GM18507 (cell line): ENCODE results near the gene OPTC.

ENCODE experiments used
- DNase-seq: peaks from one replicate; pipeline ENCODE4 v3.0.0; 2011; ENCODE audit warnings: low read depth; ENCODE audit not compliant: insufficient read length; ENCODE audit errors: extremely low spot score
- FAIRE-seq: peaks from 2 replicates; lab custom pipeline; 2011; peaks lifted over from hg19 to GRCh38; lab: Jason Lieb, UNC

The OPTC gene

DNA sequence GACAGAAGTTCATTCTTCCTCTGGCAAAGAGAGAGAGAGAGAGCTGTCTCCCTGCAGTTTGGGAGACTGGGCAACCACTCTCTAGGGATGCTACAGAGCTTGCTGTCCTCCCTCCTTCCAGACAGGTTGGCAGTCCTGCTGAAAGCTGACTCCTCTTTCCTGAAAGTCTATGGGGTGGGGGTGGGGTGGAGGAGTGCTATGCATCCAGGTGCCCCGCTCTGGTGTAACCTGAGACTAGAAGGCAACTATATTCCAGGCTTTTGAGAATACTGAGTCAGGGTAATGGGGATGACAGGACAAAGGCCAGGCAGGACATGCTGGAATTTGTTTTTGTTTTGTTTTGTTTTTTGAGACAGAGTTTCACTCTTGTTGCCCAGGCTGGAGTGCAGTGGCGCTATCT lies 55.4 kb downstream of the OPTC start:
- no peak for DNase-seq
- FAIRE-seq = no peak

DNA sequence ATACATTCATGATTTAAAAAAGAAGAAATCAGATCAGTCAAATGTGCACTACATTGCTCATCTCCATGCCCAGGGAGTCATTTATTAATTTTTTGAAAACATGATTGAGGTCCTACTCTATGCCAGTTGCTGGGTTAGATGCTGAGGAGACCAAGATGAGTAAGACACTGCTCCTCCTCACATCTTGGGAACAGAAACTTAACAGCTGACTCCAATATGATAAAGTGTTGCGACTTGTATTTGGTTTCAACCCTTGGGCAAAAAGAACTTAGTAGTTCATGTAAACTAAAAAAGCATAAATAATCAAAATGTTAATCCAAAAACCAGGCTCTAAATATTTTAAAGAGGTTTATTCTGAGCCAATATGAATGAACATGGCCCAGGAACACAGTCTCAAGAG lies 56.9 kb downstream of the OPTC start:
- FAIRE-seq = no peak
- DNase-seq = no peak

DNA sequence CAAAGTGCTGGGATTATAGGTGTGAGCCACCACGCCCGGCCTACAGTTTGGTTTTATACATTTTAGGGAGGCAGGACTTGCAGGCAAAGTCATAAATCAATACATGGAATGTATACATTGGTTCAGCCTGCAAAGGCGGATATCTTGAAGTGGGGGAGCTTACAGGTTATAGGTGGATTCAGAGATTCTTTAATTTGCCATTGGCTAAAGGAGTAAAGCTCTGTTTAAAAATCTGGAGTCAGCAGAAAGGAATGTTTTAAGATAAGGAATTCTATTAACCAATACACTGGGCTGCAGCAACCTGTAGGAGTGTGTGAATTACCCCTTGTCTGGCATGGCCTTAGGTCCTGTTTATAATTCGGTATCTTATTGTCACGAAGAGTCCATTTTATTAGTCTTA lies 57.6 kb downstream of the OPTC start:
- DNase-seq (no peak), FAIRE-seq (no peak)

DNA sequence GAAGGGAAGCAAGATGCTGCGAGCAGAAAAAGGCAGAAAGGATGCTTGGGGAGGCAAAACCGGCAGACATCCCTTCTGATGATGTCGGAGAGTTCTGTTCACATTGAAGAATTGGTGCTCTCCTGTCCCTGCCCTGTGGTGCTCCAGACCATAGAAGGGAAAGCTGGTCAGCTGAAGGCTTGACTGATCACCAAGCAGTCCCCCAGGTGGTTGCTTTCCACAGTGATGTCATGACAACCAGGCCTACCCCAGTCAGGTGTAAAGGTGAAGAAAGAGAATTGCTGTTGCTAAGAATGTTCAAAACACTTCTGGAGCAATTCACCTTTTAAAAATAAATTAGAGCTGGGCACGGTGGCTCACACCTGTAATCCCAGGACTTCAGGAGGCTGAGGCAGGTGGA lies 59.5 kb downstream of the OPTC start:
- FAIRE-seq (no peak), DNase-seq (no peak)

DNA sequence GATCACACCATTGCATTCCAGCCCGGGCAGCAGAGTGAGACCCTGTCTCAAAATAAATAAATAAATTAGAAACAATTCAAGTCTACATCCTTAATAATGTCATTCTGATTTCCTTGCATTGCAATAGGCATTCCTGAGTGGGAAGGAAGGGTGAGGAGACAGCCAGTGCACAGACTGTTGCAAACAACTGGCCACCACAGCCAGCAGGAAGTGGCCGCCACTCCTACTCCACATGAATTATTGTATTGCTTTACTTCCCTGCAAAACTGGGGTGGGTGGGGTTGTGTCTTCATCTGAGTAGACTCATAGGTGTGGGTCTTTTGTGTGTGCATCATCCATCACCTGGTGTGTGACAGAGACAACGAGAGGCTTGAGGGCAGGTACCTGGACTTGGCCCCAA lies 60.1 kb downstream of the OPTC start:
- DNase-seq = no peak
- FAIRE-seq = no peak

DNA sequence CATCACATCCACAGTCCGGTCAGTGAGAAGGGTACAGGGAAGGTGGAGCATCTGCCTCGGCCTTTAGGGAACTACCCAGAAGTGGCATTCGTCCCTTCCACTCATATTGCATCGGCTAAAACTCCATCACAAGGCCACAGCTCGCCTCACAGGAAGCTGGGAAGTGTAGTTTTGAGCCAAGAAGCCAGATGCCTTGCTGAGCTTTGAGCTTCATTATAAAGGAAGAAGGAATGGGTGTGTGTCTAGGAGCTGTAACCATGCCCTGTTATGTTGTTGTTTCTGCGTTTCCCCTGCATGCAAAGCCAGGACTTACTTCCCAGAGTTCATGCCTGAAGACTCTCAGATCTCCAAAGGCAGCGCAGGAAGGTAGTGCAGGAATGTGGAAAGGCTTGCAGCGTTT lies 61.1 kb downstream of the OPTC start:
- DNase-seq (no peak), FAIRE-seq (no peak)

DNA sequence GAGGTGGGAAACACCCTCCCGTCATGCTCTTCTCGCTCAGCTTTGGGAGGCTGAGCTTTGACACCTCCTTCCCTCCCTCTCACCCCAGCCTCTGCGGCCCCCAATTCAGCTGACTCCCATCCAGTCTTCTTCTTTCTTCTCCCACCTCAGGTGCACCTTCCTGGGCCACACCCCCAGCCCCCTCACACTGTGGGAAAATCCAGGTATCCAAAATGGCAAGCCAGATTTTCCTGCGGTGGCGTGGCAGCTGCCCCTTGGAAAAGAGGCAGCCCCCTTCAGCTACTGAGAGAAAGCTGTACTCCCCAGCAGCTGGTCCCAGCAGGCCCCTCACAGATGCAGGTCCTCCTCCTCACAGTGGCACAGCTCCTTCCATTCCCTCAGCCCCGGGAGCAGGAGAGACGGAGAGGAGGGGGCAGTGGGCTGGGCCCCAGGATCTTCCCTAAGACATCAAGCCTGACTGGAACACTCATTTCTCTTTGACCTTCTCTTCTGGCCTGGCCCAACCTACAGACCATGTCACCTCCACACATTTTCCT lies 61.6 kb downstream of the OPTC start:
- no peak for DNase-seq
- FAIRE-seq = no peak

DNA sequence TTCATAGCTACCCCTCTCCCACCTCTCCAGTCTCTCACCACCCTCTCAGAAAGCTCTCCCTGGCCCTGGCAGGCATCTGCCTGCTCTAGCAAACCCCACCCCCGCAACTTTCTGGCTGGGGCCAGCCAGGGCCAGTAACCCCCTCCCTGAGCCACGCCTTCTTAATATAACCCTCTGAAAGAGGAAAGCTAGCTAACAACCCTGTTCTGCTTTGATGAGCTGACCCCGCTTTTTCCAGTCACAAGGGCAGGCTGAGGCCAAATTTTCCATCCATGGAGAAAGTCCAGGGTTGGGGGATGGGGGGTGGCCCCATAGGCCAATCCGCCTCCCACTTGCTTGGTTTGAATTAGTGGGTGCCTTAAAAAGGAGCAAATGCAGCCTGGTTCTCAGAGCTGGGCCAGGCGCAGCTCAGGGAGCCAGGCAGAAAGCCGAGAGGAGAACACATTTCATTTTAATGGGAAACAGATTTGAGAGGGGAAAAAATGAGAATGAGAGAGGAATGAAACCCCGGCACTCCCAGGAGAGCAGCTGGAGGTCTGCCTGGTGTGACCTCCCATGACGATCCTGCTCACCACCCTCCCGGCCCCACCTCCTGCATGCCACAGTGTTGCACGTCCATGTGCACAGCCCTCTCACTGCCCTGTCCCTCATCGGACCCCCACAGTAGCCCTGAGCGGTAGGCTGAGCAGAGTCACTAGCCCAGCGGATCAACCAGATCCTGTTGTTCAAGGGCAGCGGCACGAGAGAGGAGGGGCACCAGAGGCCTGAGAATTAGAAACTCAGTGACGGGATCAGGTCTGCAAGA lies 62.3 kb downstream of the OPTC start:
- DNase-seq = no peak

DNA sequence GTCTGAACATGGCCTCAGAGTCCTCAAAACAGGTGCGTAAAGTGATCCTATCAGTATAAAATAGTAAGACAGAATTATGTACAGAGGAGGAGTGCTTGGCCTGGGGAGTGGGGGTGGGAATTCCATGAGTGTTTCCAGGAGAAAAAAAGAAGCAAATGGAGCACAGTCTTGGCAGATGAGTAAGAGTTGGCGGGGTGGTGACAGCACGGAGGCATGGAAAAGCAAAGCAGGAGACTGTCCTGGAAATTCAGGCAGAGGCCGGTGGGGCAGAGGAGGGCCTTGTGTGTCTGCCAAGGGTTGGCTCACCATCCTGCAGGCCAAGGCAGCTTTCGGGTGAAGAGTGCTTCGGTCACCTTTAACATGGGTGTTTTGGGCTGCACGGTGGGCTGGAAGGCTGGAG lies 63.4 kb downstream of the OPTC start:
- DNase-seq = no peak
- no peak for FAIRE-seq

More for the DNA sequence above, 62.3 kb downstream of the OPTC start:
- no peak for FAIRE-seq

DNA sequence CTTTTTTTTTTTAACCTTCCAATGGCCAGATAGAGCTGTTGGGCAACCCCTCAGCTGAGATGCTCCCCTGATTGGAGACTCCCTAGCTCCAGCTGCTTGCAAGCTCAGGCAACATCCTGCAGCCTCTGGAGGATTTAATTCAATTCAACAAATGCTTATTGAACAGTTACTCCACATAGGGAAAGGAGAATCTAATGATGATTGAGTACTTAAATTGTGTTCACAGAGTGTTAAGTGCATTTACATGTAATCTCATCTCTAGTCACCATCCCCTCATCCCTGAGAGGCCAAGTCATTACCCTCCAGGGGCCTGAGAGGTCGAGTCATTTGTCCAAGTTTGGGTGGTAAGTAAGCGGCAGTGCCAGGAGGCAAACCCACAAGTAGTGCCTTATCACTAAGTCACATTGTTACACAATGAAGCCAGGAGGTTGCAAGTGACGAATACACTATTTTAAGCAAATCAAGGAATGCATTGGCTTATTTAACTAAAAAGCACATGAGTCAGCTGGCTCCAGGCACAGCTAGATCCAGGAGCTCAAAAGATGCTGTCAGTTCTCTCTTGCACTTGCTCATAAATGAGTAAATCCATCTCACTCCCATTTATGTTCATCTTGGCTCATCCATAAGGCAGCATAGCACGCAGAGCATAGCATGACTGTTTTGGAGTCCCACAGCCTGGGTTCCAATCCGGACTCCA lies 64.3 kb downstream of the OPTC start:
- FAIRE-seq (no peak), DNase-seq (no peak)
